IMR-90 (cell line): ENCODE measurements around the gene MAGI2. TPM values are rescaled to one million over a fixed set of nuclear protein-coding genes. Genes with fewer than 3 reads are reported as not detected.

Experiments
- ATAC-seq: fragments of 200-7000 bp; cut with Tn5 transposase; 2 replicates; pipeline ENCODE4 v1.9.1; 2020; ENCODE audit warnings: low read depth, mild to moderate bottlenecking, moderate library complexity
- BruUV-seq: library from RNA; stranded (reverse); fragments of 400-500 nt; replicated peaks from 2 replicates; lab custom pipeline; 2021; lab: Mats Ljungman, UMichigan
- CTCF ChIA-PET: fragments of 300-600 bp; formaldehyde crosslinking; extraction: SDS; loops from one replicate; lab custom pipeline; 2021; ENCODE audit warnings: antibody characterized with exemption; lab: Yijun Ruan, JAX
- POLR2A ChIA-PET: fragments of 300-600 bp; sonication (Branson Sonifier 250); formaldehyde crosslinking; loops from one replicate; lab custom pipeline; 2022; ENCODE audit warnings: antibody characterized with exemption; ENCODE audit not compliant: unreplicated experiment; lab: Charles Lee
- DNase-seq: peaks from one replicate; pipeline ENCODE4 v3.0.0; 2013
- H2AFZ ChIP-seq: replicated peaks from 2 replicates; pipeline ENCODE3; 2013; ENCODE audit warnings: low read length, mild to moderate bottlenecking; ENCODE audit not compliant: poor library complexity
- H2AK5ac ChIP-seq: 2 replicates; pipeline ENCODE4 v1.6.1; 2013; ENCODE audit warnings: low read depth, low read length, inconsistent platforms
- H2AK9ac ChIP-seq: replicated peaks from 2 replicates; pipeline ENCODE3; 2013; ENCODE audit warnings: mild to moderate bottlenecking, low read depth, low read length, moderate library complexity; ENCODE audit not compliant: poor library complexity
- H2BK120ac ChIP-seq: 2 replicates; pipeline ENCODE4 v1.6.1; 2013; ENCODE audit warnings: low read depth, low read length, inconsistent platforms
- H2BK15ac ChIP-seq: 3 replicates; pipeline ENCODE4 v1.6.1; 2013; ENCODE audit warnings: low read depth, low read length, inconsistent platforms
- H2BK20ac ChIP-seq: 2 replicates; pipeline ENCODE4 v1.6.1; 2013; ENCODE audit warnings: low read depth, mild to moderate bottlenecking, inconsistent platforms, low read length, moderate library complexity
- H2BK5ac ChIP-seq: 2 replicates; pipeline ENCODE4 v1.6.1; 2013; ENCODE audit warnings: mild to moderate bottlenecking, low read depth, low read length, inconsistent platforms; ENCODE audit not compliant: poor library complexity, severe bottlenecking
- H3K14ac ChIP-seq: replicated peaks from 2 replicates; pipeline ENCODE4 v1.6.1; 2013; ENCODE audit warnings: low read depth, low read length, inconsistent platforms
- H3K18ac ChIP-seq: 2 replicates; pipeline ENCODE4 v1.6.1; 2013; ENCODE audit warnings: low read depth, low read length, control low read depth
- H3K23ac ChIP-seq: 2 replicates; pipeline ENCODE4 v1.6.1; 2013; ENCODE audit warnings: low read depth, low read length, inconsistent platforms
- H3K27ac ChIP-seq: 2 replicates; pipeline ENCODE4 v1.5.1; 2013; ENCODE audit warnings: mild to moderate bottlenecking, control low read depth, low read length; ENCODE audit not compliant: insufficient read depth
- H3K27me3 ChIP-seq: 2 replicates; pipeline ENCODE4 v1.6.1; 2013; ENCODE audit warnings: low read length; ENCODE audit not compliant: control insufficient read depth, insufficient read depth
- H3K36me3 ChIP-seq: 2 replicates; pipeline ENCODE4 v1.6.1; 2013; ENCODE audit warnings: low read length, mixed read lengths; ENCODE audit not compliant: control insufficient read depth, insufficient read depth
- H3K4ac ChIP-seq: 2 replicates; pipeline ENCODE4 v1.6.1; 2013; ENCODE audit warnings: low read depth, low read length, inconsistent platforms
- H3K4me1 ChIP-seq: 2 replicates; pipeline ENCODE4 v1.6.1; 2013; ENCODE audit warnings: low read length, mixed read lengths; ENCODE audit not compliant: control insufficient read depth, insufficient read depth
- H3K4me2 ChIP-seq: 2 replicates; pipeline ENCODE4 v1.6.1; 2013; ENCODE audit warnings: low read depth, mild to moderate bottlenecking, control low read depth, low read length, moderate library complexity
- H3K4me3 ChIP-seq: 2 replicates; pipeline ENCODE4 v1.5.1; 2013; ENCODE audit warnings: low read depth, mild to moderate bottlenecking, control low read depth, low read length, moderate library complexity; ENCODE audit not compliant: insufficient read depth
- H3K56ac ChIP-seq: 2 replicates; pipeline ENCODE4 v1.6.1; 2013; ENCODE audit warnings: low read length, inconsistent platforms; ENCODE audit not compliant: insufficient read depth; ENCODE audit errors: extremely low read depth
- H3K79me1 ChIP-seq, 2 experiments: 2 replicates each; pipeline ENCODE4 v1.6.1; 2013; ENCODE audit warnings: low read length in 2 of 2, inconsistent platforms in 1 of 2, low read depth in 1 of 2
- H3K9ac ChIP-seq: 2 replicates; pipeline ENCODE4 v1.6.1; 2013; ENCODE audit warnings: low read depth, low read length, control low read depth
- H3K9me1 ChIP-seq: 2 replicates; pipeline ENCODE4 v1.6.1; 2013; ENCODE audit warnings: low read length, inconsistent platforms; ENCODE audit not compliant: insufficient read depth
- H3K9me3 ChIP-seq: 2 replicates; pipeline ENCODE4 v1.6.1; 2013; ENCODE audit warnings: low read length; ENCODE audit not compliant: control insufficient read depth, insufficient read depth
- H4K20me1 ChIP-seq: 2 replicates; pipeline ENCODE4 v1.6.1; 2013; ENCODE audit warnings: low read length, inconsistent platforms; ENCODE audit not compliant: insufficient read depth
- H4K5ac ChIP-seq: 2 replicates; pipeline ENCODE4 v1.6.1; 2013; ENCODE audit warnings: mild to moderate bottlenecking, low read depth, low read length, control low read depth
- H4K8ac ChIP-seq, 2 experiments: 2 replicates each; pipeline ENCODE4 v1.6.1; 2013; ENCODE audit warnings: low read depth in 2 of 2, low read length in 2 of 2, control low read depth in 1 of 2, inconsistent platforms in 1 of 2
- H4K91ac ChIP-seq: 2 replicates; pipeline ENCODE4 v1.6.1; 2013; ENCODE audit warnings: low read depth, low read length, inconsistent platforms; ENCODE audit not compliant: insufficient read depth
- BHLHE40 ChIP-seq: fragments of 150-350 bp; IDR thresholded peaks from 2 replicates; pipeline ENCODE4 v1.6.1; 2016; ENCODE audit warnings: mild to moderate bottlenecking, low read depth, low read length
- CEBPB ChIP-seq: IDR thresholded peaks from 2 replicates; pipeline ENCODE4 v1.6.1; 2012; ENCODE audit warnings: low read depth, low read length, improper control_type of control experiment
- POLR2A ChIP-seq: IDR thresholded peaks from 2 replicates; pipeline ENCODE4 v1.6.1; 2012; ENCODE audit warnings: mild to moderate bottlenecking, low read depth, low read length
- WGBS, 2 experiments: methylation state at CpG; one replicate each; pipeline versions ENCODE4 v1.1.5 to v1.1.7; 2013; ENCODE audit warnings: missing lambda C conversion rate in 2 of 2; ENCODE audit not compliant: insufficient read length in 1 of 2; ENCODE audit errors: extremely low coverage in 2 of 2; 5-methylcytosine and 5-hydroxymethylcytosine counted together
- dilution Hi-C: fragments of 300-500 bp; cut with HindIII; formaldehyde crosslinking; loops from one replicate; pipeline ENCODE4 v1.14.3; 2018; ENCODE audit warnings: low sequenced_read_pairs; ENCODE audit not compliant: unreplicated experiment
- in situ Hi-C: fragments of 300-500 bp; cut with MboI; formaldehyde crosslinking; loops from 3 replicates; pipeline ENCODE4 v1.14.3; 2019; ENCODE audit warnings: low sequenced_read_pairs, inconsistent platforms, mixed read lengths
- intact Hi-C: fragments of 100-400 bp; cut with micrococcal nuclease; formaldehyde crosslinking; loops from 2 replicates; pipeline ENCODE4 v1.10.0; 2022
- polyA plus RNA-seq, 3 experiments: library from polyadenylated mRNA; depleted of rRNA; stranded (reverse); fragments of >200 nt; gene quantifications; 2 replicates each; pipeline ENCODE4 v1.2.3, GENCODE V29; 2012; ENCODE audit warnings: low replicate concordance in 1 of 3
- total RNA-seq: library from RNA; depleted of rRNA; stranded (reverse); fragments of >200 nt; gene quantifications from 2 replicates; pipeline ENCODE4 v1.2.3, GENCODE V29; 2012

Gene MAGI2
- total and polyA plus RNA-seq, 2 of the 4 experiments (the other 2 are of a cell fraction): 2.5 to 17.9 TPM

GRCh38 chr7:78499971-78500370 is 953.5 kb downstream of the MAGI2 start:
- no peak for ATAC-seq
- Histone ChIP-seq H3K9me3 (no peaks in the 10 kb centered on the region), H4K20me1 (no peaks in the 10 kb centered on the region), H3K27me3 (no peaks in the 10 kb centered on the region), H3K4me3 (no peak overlapping the region), H3K18ac (no peak overlapping the region), H3K4ac (no peak overlapping the region), H4K5ac (no peak overlapping the region), H2BK20ac (no peak overlapping the region), H3K23ac (no peak overlapping the region), H3K9ac (no peak overlapping the region), H3K4me2 (no peak overlapping the region), H3K9me1 (no peaks in the 10 kb centered on the region), H2AK9ac (no peak overlapping the region), H4K8ac (no peak overlapping the region), H2BK120ac (0 out of 2 replicates have a peak overlapping the region, but pooled peaks have one; percentile 18), H2AFZ (no peak overlapping the region), H3K4me1 (no peaks in the 10 kb centered on the region), H2BK15ac (peak overlapping the region; percentile 67; the same call in 1 of the 3 replicates), H2AK5ac (no peak overlapping the region), H3K79me1 (no peaks in the 10 kb centered on the region), H2BK5ac (no peak overlapping the region), H4K91ac (no peak overlapping the region), H3K56ac (no peak overlapping the region), H3K27ac (no peak overlapping the region), H3K36me3 (no peaks in the 10 kb centered on the region), H3K14ac (no peak overlapping the region)
- BruUV-seq: no TSS peak
- in situ Hi-C loops: loop anchor here (10.0 kb wide), 1 partner anchor 1545 kb away; no protein-coding TSS in a partner anchor
- DNase-seq: peak; percentile 44
- WGBS, 2 experiments: no CpG with 5 or more reads among the region's 2 CpGs
- CTCF ChIA-PET: no interaction called here
- dilution Hi-C loops: no loop called here
- POLR2A ChIA-PET: no interaction called here
- intact Hi-C loops: no loop called here
- TF ChIP-seq CEBPB (peak; percentile 34; the same call in 1 of the 2 replicates), POLR2A (no peak), BHLHE40 (0 out of 2 replicates have a peak, but pooled peaks have one; percentile 24)
